Endothelial cell (in vitro differentiated cells): ENCODE data around the gene ZFR2. TPM values are rescaled to one million over a fixed set of nuclear protein-coding genes. Genes with fewer than 3 reads are reported as not detected.
"Not testable (repeated sequence)": the region's sequence is repeated elsewhere in the genome, so short reads cannot be mapped to it uniquely, and the experiment has no call there.

ENCODE experiments used
- DNase-seq: peaks from one replicate; pipeline ENCODE4 v3.0.0; 2021; ENCODE audit warnings: low spot score
- H3K27ac Mint-ChIP-seq: one replicate; pipeline ENCODE4 v1.8.0; 2021; ENCODE audit warnings: mixed read lengths, inconsistent platforms; ENCODE audit not compliant: unreplicated experiment
- H3K27me3 Mint-ChIP-seq: one replicate; pipeline ENCODE4 v1.8.0; 2021; ENCODE audit warnings: mild to moderate bottlenecking, moderate library complexity, mixed read lengths, inconsistent platforms; ENCODE audit not compliant: unreplicated experiment
- H3K36me3 Mint-ChIP-seq: one replicate; pipeline ENCODE4 v1.8.0; 2021; ENCODE audit warnings: mild to moderate bottlenecking, low read depth, mixed read lengths, inconsistent platforms; ENCODE audit not compliant: unreplicated experiment
- H3K4me1 Mint-ChIP-seq: one replicate; pipeline ENCODE4 v1.8.0; 2021; ENCODE audit warnings: mild to moderate bottlenecking, mixed read lengths, inconsistent platforms; ENCODE audit not compliant: unreplicated experiment
- H3K4me3 Mint-ChIP-seq: one replicate; pipeline ENCODE4 v1.8.0; 2021; ENCODE audit warnings: mild to moderate bottlenecking, mixed read lengths, inconsistent platforms; ENCODE audit not compliant: unreplicated experiment
- H3K9me3 Mint-ChIP-seq: one replicate; pipeline ENCODE4 v1.8.0; 2021; ENCODE audit warnings: mixed read lengths, inconsistent platforms; ENCODE audit not compliant: unreplicated experiment
- CTCF ChIP-seq: fragments of 200-600 bp; sonication (generic); IDR thresholded peaks from one replicate; pipeline ENCODE4 v1.5.0; 2021; ENCODE audit warnings: antibody characterized with exemption; ENCODE audit not compliant: unreplicated experiment
- total RNA-seq: library from RNA; stranded (reverse); fragmentation: NEBNext Ultra II Directional; extraction: Animal tissue kit (Norgen Biotek cat#: 25700); gene quantifications from one replicate; pipeline ENCODE4 v1.2.1, GENCODE V29; 2021; ENCODE audit not compliant: unreplicated experiment

The ZFR2 gene
- total RNA-seq, 1 donor from 2014 or later = 1.8 TPM

- Mint-ChIP-seq H3K9me3 (no peaks in the 10 kb centered on the region), H3K4me3 (no peak overlapping the region), H3K4me1 (no peaks in the 10 kb centered on the region), H3K36me3 (peaks cover 8% of the 10 kb centered on the region), H3K27me3 (peaks cover 12% of the 10 kb centered on the region), H3K27ac (no peak overlapping the region)
- no peak for TF ChIP-seq CTCF
- DNase-seq = no peak
Measured at GRCh38 chr19:3769494-3769893, 99.3 kb downstream of the ZFR2 start.

GRCh38 chr19:3768748-3769099 lies 100.1 kb downstream of the ZFR2 start:
- Mint-ChIP-seq H3K27ac (no peak overlapping the region), H3K9me3 (no peaks in the 10 kb centered on the region)

GRCh38 chr19:3768015-3768747 lies 100.7 kb downstream of the ZFR2 start:
- DNase-seq = no peak
- H3K4me1 Mint-ChIP-seq = no peaks in the 10 kb centered on the region
- no peak for TF ChIP-seq CTCF
- H3K27me3 Mint-ChIP-seq = peaks cover 4% of the 10 kb centered on the region
- no peak overlapping the region for H3K27ac Mint-ChIP-seq
- H3K4me3 Mint-ChIP-seq = no peak overlapping the region
- peaks cover 8% of the 10 kb centered on the region for H3K36me3 Mint-ChIP-seq
- no peaks in the 10 kb centered on the region for H3K9me3 Mint-ChIP-seq

More at GRCh38 chr19:3768748-3769099, 100.1 kb downstream of the ZFR2 start:
- no peak for TF ChIP-seq CTCF
- H3K27me3 Mint-ChIP-seq = peaks cover 9% of the 10 kb centered on the region
- H3K4me3 Mint-ChIP-seq = peak overlapping the region; percentile 73
- no peak for DNase-seq
- H3K4me1 Mint-ChIP-seq = no peaks in the 10 kb centered on the region
- peaks cover 8% of the 10 kb centered on the region for H3K36me3 Mint-ChIP-seq

- no peak for DNase-seq
- H3K36me3 Mint-ChIP-seq = peaks cover 8% of the 10 kb centered on the region
- TF ChIP-seq CTCF = no peak
- no peak overlapping the region for H3K27ac Mint-ChIP-seq
- H3K4me1 Mint-ChIP-seq = no peaks in the 10 kb centered on the region
- H3K4me3 Mint-ChIP-seq = no peak overlapping the region
- peaks cover 4% of the 10 kb centered on the region for H3K27me3 Mint-ChIP-seq
- no peaks in the 10 kb centered on the region for H3K9me3 Mint-ChIP-seq
Measured at GRCh38 chr19:3767050-3767449, 101.8 kb downstream of the ZFR2 start.

GRCh38 chr19:3766520-3766919 lies 102.3 kb downstream of the ZFR2 start:
- peaks cover 4% of the 10 kb centered on the region for H3K4me1 Mint-ChIP-seq
- no peak for DNase-seq
- peaks cover 4% of the 10 kb centered on the region for H3K27me3 Mint-ChIP-seq
- H3K4me3 Mint-ChIP-seq = no peak overlapping the region
- H3K27ac Mint-ChIP-seq = no peak overlapping the region
- no peaks in the 10 kb centered on the region for H3K9me3 Mint-ChIP-seq
- peaks cover 8% of the 10 kb centered on the region for H3K36me3 Mint-ChIP-seq
- TF ChIP-seq CTCF = no peak

- H3K4me1 Mint-ChIP-seq, H3K27ac Mint-ChIP-seq, H3K4me3 Mint-ChIP-seq, H3K9me3 Mint-ChIP-seq, DNase-seq, H3K27me3 Mint-ChIP-seq: not testable (repeated sequence)
- peaks cover 12% of the 10 kb centered on the region for H3K36me3 Mint-ChIP-seq
Measured at GRCh38 chr19:3765757-3766156, 103.1 kb downstream of the ZFR2 start.
